HepG2 (cell line): ENCODE results near the gene NECTIN2. TPM values are rescaled to one million over a fixed set of nuclear protein-coding genes. Genes with fewer than 3 reads are reported as not detected.
A peak's percentile ranks its signal among the peaks of the same experiment; 100 is the strongest.

Source experiments
- ERF ChIP-seq: IDR thresholded peaks from 2 replicates; pipeline ENCODE4 v1.6.1; 2018; ENCODE audit warnings: missing biosample characterization, missing genetic modification reagents
- HOXA9 ChIP-seq: sonication (generic); formaldehyde crosslinking; IDR thresholded peaks from 2 replicates; pipeline ENCODE4 v1.8.1; 2022; ENCODE audit warnings: missing genetic modification reagents, mild to moderate bottlenecking, moderate library complexity, borderline replicate concordance
- KDM5B ChIP-seq: sonication (generic); formaldehyde crosslinking; IDR thresholded peaks from 2 replicates; pipeline ENCODE4 v1.4.0; 2020; ENCODE audit warnings: missing genetic modification reagents, mild to moderate bottlenecking, borderline replicate concordance
- MAFF ChIP-seq: IDR thresholded peaks from 2 replicates; pipeline ENCODE4 v1.6.1; 2011; ENCODE audit warnings: low read depth, low read length, improper control_type of control experiment
- MED1 ChIP-seq: sonication (generic); formaldehyde crosslinking; IDR thresholded peaks from 2 replicates; pipeline ENCODE4 v1.4.0; 2020; ENCODE audit warnings: missing genetic modification reagents
- ONECUT2 ChIP-seq: sonication (generic); formaldehyde crosslinking; IDR thresholded peaks from 2 replicates; pipeline ENCODE4 v1.4.0; 2020; ENCODE audit warnings: missing genetic modification reagents
- RFXANK ChIP-seq: IDR thresholded peaks from 2 replicates; pipeline ENCODE4 v1.6.1; 2016
- SAP130 ChIP-seq: IDR thresholded peaks from 2 replicates; pipeline ENCODE4 v1.6.1; 2016; ENCODE audit warnings: low read depth
- ZBTB10 ChIP-seq: sonication (generic); formaldehyde crosslinking; IDR thresholded peaks from 2 replicates; pipeline ENCODE4 v1.4.0; 2020; ENCODE audit warnings: missing genetic modification reagents, borderline replicate concordance
- ZFY ChIP-seq: sonication (generic); formaldehyde crosslinking; IDR thresholded peaks from 2 replicates; pipeline ENCODE4 v1.4.0; 2020; ENCODE audit warnings: missing genetic modification reagents
- ZNF281 ChIP-seq: sonication (generic); formaldehyde crosslinking; IDR thresholded peaks from 2 replicates; pipeline ENCODE4 v1.4.0; 2020; ENCODE audit warnings: missing genetic modification reagents, borderline replicate concordance
- ZNF800 ChIP-seq: sonication (generic); formaldehyde crosslinking; IDR thresholded peaks from 2 replicates; pipeline ENCODE4 v1.4.0; 2020; ENCODE audit warnings: missing genetic modification reagents
- ZNF878 ChIP-seq: sonication (generic); formaldehyde crosslinking; IDR thresholded peaks from 2 replicates; pipeline ENCODE4 v1.8.1; 2023; ENCODE audit warnings: mild to moderate bottlenecking, missing genetic modification reagents, moderate library complexity
- polyA plus RNA-seq, 8 experiments: library from polyadenylated mRNA; depleted of rRNA in 3 of 8; stranded (reverse) in 7 of 8; unstranded in 1 of 8; fragments of >200 nt; fragmentation: Illumina TruSeq in 4 of 8; extraction: Trizol in 4 of 8; gene quantifications; 2 replicates each; pipeline versions ENCODE4 v1.2.1 to v1.2.3, GENCODE V29; 2011 to 2016; ENCODE audit warnings: low read depth in 4 of 8, missing spikeins in 1 of 8, mixed read lengths in 1 of 8; ENCODE audit not compliant: insufficient read depth in 1 of 8
- total RNA-seq, 5 experiments: library from RNA; depleted of rRNA; stranded (reverse); fragments of >200 nt; fragmentation: Illumina TruSeq; extraction: Trizol; gene quantifications; 2 replicates each; pipeline ENCODE4 v1.2.3, GENCODE V29; 2016; ENCODE audit warnings: low read depth in 1 of 5
- TF ChIP-seq, protein P1 (sequence below): sonication (generic); formaldehyde crosslinking; IDR thresholded peaks from 2 replicates; pipeline ENCODE4 v1.8.1; 2023; ENCODE audit warnings: mild to moderate bottlenecking, missing genetic modification reagents, borderline replicate concordance
- TF ChIP-seq, protein P2 (sequence below): sonication (generic); formaldehyde crosslinking; IDR thresholded peaks from 2 replicates; pipeline ENCODE4 v1.8.0; 2023; ENCODE audit warnings: mild to moderate bottlenecking, missing genetic modification reagents
- TF ChIP-seq, protein P3 (sequence below): sonication (generic); formaldehyde crosslinking; IDR thresholded peaks from 2 replicates; pipeline ENCODE4 v1.4.0; 2020; ENCODE audit warnings: missing genetic modification reagents

The NECTIN2 gene
- total and polyA plus RNA-seq, 2 of the 13 experiments (the other 11 are each of a cell fraction or from before 2014, with no cell fraction given), result 75.4 to 114 TPM

GRCh38 chr19:44800461-44800860 is 45.6 kb upstream of the NECTIN2 start (continued):
- no peak for TF ChIP-seq MAFF
- TF ChIP-seq, protein P1, sequence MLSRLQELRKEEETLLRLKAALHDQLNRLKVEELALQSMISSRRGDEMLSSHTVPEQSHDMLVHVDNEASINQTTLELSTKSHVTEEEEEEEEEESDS (CRISPR knock-in tag), result no peak
- TF ChIP-seq RFXANK (CRISPR knock-in tag), result 0 out of 2 replicates have a peak, but pooled peaks have one; percentile 61
- peak; percentile 50; the same call in 1 of the 2 replicates for TF ChIP-seq SAP130
- TF ChIP-seq ZNF800 (CRISPR knock-in tag), result no peak
- peak; percentile 53 for TF ChIP-seq MED1 (CRISPR knock-in tag)
- no peak for TF ChIP-seq ZBTB10 (CRISPR knock-in tag)
- TF ChIP-seq, protein P2, sequence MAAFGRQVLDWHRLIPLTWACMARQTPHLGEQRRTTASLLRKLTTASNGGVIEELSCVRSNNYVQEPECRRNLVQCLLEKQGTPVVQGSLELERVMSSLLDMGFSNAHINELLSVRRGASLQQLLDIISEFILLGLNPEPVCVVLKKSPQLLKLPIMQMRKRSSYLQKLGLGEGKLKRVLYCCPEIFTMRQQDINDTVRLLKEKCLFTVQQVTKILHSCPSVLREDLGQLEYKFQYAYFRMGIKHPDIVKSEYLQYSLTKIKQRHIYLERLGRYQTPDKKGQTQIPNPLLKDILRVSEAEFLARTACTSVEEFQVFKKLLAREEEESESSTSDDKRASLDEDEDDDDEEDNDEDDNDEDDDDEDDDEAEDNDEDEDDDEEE (CRISPR knock-in tag), result peak; percentile 57; the same call in 1 of the 2 replicates
- no peak for TF ChIP-seq ZNF878 (CRISPR knock-in tag)
- TF ChIP-seq HOXA9 (CRISPR knock-in tag), result no peak
- no peak for TF ChIP-seq ONECUT2 (CRISPR knock-in tag)
- TF ChIP-seq ERF (CRISPR knock-in tag), result 0 out of 2 replicates have a peak, but pooled peaks have one; percentile 21
- peak; percentile 82; the same call in 1 of the 2 replicates for TF ChIP-seq ZNF281
- TF ChIP-seq, protein P3, sequence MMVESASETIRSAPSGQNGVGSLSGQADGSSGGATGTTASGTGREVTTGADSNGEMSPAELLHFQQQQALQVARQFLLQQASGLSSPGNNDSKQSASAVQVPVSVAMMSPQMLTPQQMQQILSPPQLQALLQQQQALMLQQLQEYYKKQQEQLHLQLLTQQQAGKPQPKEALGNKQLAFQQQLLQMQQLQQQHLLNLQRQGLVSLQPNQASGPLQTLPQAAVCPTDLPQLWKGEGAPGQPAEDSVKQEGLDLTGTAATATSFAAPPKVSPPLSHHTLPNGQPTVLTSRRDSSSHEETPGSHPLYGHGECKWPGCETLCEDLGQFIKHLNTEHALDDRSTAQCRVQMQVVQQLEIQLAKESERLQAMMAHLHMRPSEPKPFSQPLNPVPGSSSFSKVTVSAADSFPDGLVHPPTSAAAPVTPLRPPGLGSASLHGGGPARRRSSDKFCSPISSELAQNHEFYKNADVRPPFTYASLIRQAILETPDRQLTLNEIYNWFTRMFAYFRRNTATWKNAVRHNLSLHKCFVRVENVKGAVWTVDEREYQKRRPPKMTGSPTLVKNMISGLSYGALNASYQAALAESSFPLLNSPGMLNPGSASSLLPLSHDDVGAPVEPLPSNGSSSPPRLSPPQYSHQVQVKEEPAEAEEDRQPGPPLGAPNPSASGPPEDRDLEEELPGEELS (CRISPR knock-in tag), result peak; percentile 59; the same call in 1 of the 2 replicates
- peak; percentile 62 for TF ChIP-seq ZFY (CRISPR knock-in tag)
- peak; percentile 53; the same call in 1 of the 2 replicates for TF ChIP-seq KDM5B (CRISPR knock-in tag)
